Left lung (tissue), 10 donors: ENCODE data around the gene DYRK2. TPM values are rescaled to one million over a fixed set of nuclear protein-coding genes. Genes with fewer than 3 reads are reported as not detected.

Source experiments
- ATAC-seq: fragments of 200-7000 bp; cut with Tn5 transposase; one replicate; pipeline ENCODE4 v1.9.1; 2020; ENCODE audit warnings: moderate library complexity
- DNase-seq, 4 donors: peaks; one replicate each; pipeline ENCODE4 v3.0.0-alpha.2; 2013 to 2020
- H3K27ac ChIP-seq, 2 donors: fragments of 200-600 bp; sonication (generic) in 1 of 2; one replicate each; pipeline versions ENCODE4 v1.5.0 to v1.8.0; 2020 to 2021
- H3K27me3 ChIP-seq, 2 donors: fragments of 200-600 bp; sonication (generic) in 1 of 2; one replicate each; pipeline versions ENCODE4 v1.5.0 to v1.8.0; 2020 to 2021
- H3K36me3 ChIP-seq, 2 donors: fragments of 200-600 bp; sonication (generic) in 1 of 2; one replicate each; pipeline versions ENCODE4 v1.5.0 to v1.8.0; 2020 to 2021
- H3K4me1 ChIP-seq, 2 donors: fragments of 200-600 bp; one replicate each; pipeline ENCODE4 v1.8.0; 2021
- H3K4me3 ChIP-seq, 2 donors: fragments of 200-600 bp; sonication (generic) in 1 of 2; one replicate each; pipeline versions ENCODE4 v1.5.0 to v1.8.0; 2020 to 2021; ENCODE audit warnings: mild to moderate bottlenecking in 1 of 2
- H3K9me3 ChIP-seq, 2 donors: fragments of 200-600 bp; sonication (generic) in 1 of 2; one replicate each; pipeline versions ENCODE4 v1.5.0 to v1.8.0; 2020 to 2021
- intact Hi-C, 2 donors: fragments of 100-400 bp; cut with DNase I; formaldehyde crosslinking; loops; one replicate each; pipeline versions ENCODE4 v1.11.2 to v1.14.2; 2022
- polyA plus RNA-seq, 6 donors: library from polyadenylated mRNA; unstranded; fragments of 120-200 nt; gene quantifications; one replicate each; pipeline ENCODE4 v1.2.1, GENCODE V29; 2013; ENCODE audit not compliant: insufficient read length in 6 of 6
- total RNA-seq, 2 donors: library from RNA; stranded (reverse); fragmentation: NEBNext Ultra II Directional; extraction: Animal tissue kit (Norgen Biotek cat#: 25700); gene quantifications; one replicate each; pipeline ENCODE4 v1.2.1, GENCODE V29; 2021
- TF ChIP-seq, protein P1 (sequence below), 2 donors: fragments of 200-600 bp; sonication (generic) in 1 of 2; IDR thresholded peaks; one replicate each; pipeline versions ENCODE4 v1.5.0 to v1.8.0; 2021; ENCODE audit warnings: antibody characterized with exemption in 2 of 2
- donor health status: DM: no; HTN: yes; CAD: no.
- donor health status: DM: no; HTN: no; CAD: no.

DYRK2 gene
- total and polyA plus RNA-seq, 8 donors, result 17.4 to 22.8 (median 22.0) TPM

DNA sequence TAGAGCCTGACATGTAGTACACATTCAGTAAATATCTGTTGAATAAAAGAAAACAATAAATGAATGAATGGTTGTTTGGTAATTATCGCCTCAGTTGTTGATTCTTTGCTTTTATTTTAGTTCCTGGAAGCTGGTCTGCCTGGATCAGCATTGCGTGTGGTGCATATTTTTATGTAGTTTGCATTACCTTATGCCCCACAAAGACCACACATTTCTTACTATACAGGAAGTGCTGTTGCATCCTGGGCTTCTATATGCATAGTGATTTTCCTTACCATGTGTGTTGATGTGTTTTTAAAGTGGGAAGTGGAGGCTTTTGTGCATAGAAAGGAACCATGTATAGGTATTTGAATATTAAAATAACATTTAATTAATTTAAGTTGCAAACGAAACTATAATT is 43.6 kb downstream of the DYRK2 start:
- DNase-seq (no peak), ATAC-seq (no peak)

DNA sequence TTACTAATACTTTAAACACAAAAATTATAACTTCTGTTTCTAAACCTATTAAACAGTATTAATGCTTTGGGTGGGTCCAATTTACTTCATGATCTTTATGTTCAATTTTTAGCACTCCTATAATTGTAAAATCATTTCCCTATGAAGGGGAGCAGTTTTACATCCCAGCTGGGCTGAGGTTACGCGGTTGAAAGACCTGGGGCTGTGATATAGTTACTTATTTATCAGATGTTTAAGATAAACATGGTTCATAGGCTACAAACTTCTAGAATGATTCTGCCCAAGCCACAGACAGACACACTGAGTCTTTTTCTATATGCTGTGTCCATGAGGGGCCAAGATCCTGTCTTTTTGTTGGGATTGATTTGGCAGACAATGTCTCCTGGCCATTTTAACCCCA is 44.4 kb downstream of the DYRK2 start:
- DNase-seq, result no peak
- intact Hi-C loops, result no loop called here
- H3K27ac ChIP-seq, result no peak overlapping the region
- ATAC-seq, result no peak
- H3K27me3 ChIP-seq, result no peaks in the 10 kb centered on the region
- no peaks in the 10 kb centered on the region for H3K4me1 ChIP-seq
- no peaks in the 10 kb centered on the region for H3K36me3 ChIP-seq
- TF ChIP-seq, protein P1, sequence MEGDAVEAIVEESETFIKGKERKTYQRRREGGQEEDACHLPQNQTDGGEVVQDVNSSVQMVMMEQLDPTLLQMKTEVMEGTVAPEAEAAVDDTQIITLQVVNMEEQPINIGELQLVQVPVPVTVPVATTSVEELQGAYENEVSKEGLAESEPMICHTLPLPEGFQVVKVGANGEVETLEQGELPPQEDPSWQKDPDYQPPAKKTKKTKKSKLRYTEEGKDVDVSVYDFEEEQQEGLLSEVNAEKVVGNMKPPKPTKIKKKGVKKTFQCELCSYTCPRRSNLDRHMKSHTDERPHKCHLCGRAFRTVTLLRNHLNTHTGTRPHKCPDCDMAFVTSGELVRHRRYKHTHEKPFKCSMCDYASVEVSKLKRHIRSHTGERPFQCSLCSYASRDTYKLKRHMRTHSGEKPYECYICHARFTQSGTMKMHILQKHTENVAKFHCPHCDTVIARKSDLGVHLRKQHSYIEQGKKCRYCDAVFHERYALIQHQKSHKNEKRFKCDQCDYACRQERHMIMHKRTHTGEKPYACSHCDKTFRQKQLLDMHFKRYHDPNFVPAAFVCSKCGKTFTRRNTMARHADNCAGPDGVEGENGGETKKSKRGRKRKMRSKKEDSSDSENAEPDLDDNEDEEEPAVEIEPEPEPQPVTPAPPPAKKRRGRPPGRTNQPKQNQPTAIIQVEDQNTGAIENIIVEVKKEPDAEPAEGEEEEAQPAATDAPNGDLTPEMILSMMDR (IDR thresholded peaks at IDR 0.05), result no peak
- H3K9me3 ChIP-seq, result no peaks in the 10 kb centered on the region
- H3K4me3 ChIP-seq, result no peak overlapping the region

More for the DNA sequence above, 43.6 kb downstream of the DYRK2 start:
- H3K9me3 ChIP-seq, result no peaks in the 10 kb centered on the region
- TF ChIP-seq, protein P1 (IDR thresholded peaks at IDR 0.05), result no peak
- H3K27ac ChIP-seq, result no peak overlapping the region
- no peaks in the 10 kb centered on the region for H3K36me3 ChIP-seq
- H3K4me1 ChIP-seq, result no peaks in the 10 kb centered on the region
- H3K27me3 ChIP-seq, result no peaks in the 10 kb centered on the region
- H3K4me3 ChIP-seq, result no peak overlapping the region
- intact Hi-C loops, result no loop called here

DNA sequence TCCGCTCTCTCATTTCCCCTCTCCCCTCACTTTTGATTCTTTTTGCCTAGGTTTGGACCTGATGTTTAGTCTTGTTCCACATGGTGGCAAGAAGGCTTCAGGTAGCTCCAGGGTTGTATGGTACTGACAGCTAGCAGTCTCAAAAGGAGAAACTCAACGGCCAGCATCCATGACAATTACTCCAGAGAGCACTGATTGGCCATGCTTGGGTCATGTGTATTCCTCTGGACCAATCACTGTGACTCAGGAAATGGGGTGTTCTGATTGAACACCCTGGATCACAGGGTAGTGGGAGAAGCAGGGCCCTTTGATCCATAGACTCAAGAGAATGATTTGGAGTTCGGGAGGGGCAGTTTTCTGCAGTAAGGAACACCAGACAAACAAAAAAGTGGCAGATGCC is 45.3 kb downstream of the DYRK2 start:
- TF ChIP-seq, protein P1 (IDR thresholded peaks at IDR 0.05), result no peak
- no peak for DNase-seq

DNA sequence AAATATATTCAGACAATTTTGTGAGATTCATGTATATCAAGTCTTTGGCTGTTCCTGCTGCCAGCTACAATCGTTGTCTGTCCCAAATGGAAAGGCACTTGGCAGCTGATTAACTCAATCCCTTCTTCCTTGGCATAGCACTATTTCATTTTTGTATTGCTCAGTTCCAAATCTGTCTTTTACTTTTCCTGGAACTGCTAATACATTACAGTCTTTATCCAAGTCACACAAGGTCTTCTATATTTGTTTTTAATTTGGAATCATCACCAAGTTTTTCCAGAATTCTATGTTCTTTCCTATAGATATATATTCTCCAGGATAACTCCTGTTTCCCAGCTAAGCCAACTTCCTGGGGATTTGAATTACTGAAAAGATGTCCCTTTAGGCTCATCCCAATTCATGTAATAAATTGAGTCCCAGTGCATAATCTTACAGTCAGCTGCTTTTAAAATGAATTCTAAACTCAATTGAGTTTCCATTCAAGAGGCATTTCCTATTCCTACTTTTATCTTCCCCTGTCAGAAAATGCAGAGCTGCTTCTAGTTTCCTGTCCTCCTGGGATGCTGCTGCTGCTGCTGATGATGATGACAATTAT is 45.9 kb downstream of the DYRK2 start:
- Histone ChIP-seq H3K36me3 (no peaks in the 10 kb centered on the region), H3K9me3 (no peaks in the 10 kb centered on the region), H3K4me3 (no peak overlapping the region), H3K27me3 (no peaks in the 10 kb centered on the region), H3K4me1 (peaks cover 0 to 4% of the 10 kb centered on the region in 2 donors), H3K27ac (no peak overlapping the region)
- intact Hi-C loops, result no loop called here
- no peak for DNase-seq
- TF ChIP-seq, protein P1 (IDR thresholded peaks at IDR 0.05), result no peak
- no peak for ATAC-seq

More for the DNA sequence above, 45.3 kb downstream of the DYRK2 start:
- no peaks in the 10 kb centered on the region for H3K9me3 ChIP-seq
- H3K4me3 ChIP-seq, result no peak overlapping the region
- H3K36me3 ChIP-seq, result no peaks in the 10 kb centered on the region
- ATAC-seq, result no peak
- no peaks in the 10 kb centered on the region for H3K27me3 ChIP-seq
- H3K27ac ChIP-seq, result no peak overlapping the region
- no peaks in the 10 kb centered on the region for H3K4me1 ChIP-seq
- intact Hi-C loops, result no loop called here

DNA sequence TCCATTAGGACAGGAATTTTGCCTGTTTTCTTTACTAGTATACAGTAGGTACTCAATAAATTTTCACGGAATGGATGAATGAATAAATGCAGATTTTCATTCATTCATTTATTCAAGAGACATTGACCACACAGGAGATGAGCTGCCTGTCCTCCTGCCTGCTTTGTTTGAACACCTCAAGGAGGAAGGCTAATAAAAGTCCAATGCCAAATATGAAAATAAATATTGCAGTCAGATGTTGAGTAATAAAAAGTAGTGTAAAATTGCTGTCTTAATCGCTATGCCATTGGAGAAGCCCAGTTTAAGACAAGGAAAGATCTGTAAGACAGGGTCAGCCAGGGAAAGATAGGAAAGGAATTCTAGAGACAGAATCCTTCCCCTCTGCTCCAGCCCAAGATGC is 47.4 kb downstream of the DYRK2 start:
- Histone ChIP-seq H3K27ac (no peak overlapping the region), H3K9me3 (no peaks in the 10 kb centered on the region), H3K4me1 (peaks cover 0 to 6% of the 10 kb centered on the region in 2 donors), H3K4me3 (no peak overlapping the region), H3K27me3 (no peaks in the 10 kb centered on the region), H3K36me3 (no peaks in the 10 kb centered on the region)
- ATAC-seq, result no peak
- DNase-seq, result no peak
- TF ChIP-seq, protein P1 (IDR thresholded peaks at IDR 0.05), result no peak
- intact Hi-C loops, result no loop called here
